HepG2 (cell line): Measurements from ENCODE around the gene MLN. TPM values are rescaled to one million over a fixed set of nuclear protein-coding genes. Genes with fewer than 3 reads are reported as not detected.
A peak's percentile ranks its signal among the peaks of the same experiment; 100 is the strongest.

Experiments
- EP300 ChIP-seq, 3 experiments: sonication (generic) in 1 of 3; formaldehyde crosslinking in 1 of 3; IDR thresholded peaks; 2 replicates each; pipeline versions ENCODE4 v1.5.1 to v1.6.1; 2011 to 2020; ENCODE audit warnings: low read depth in 2 of 3, low read length in 2 of 3, borderline replicate concordance in 1 of 3, improper control_type of control experiment in 1 of 3, mild to moderate bottlenecking in 1 of 3, missing genetic modification reagents in 1 of 3, moderate library complexity in 1 of 3
- GABPB1 ChIP-seq: IDR thresholded peaks from 2 replicates; pipeline ENCODE4 v1.6.1; 2016; ENCODE audit warnings: mild to moderate bottlenecking, missing genetic modification reagents, moderate library complexity, missing compliant biosample characterization
- MYC ChIP-seq: sonication (generic); formaldehyde crosslinking; IDR thresholded peaks from 2 replicates; pipeline ENCODE4 v1.9.0; 2021; ENCODE audit warnings: missing genetic modification reagents, borderline replicate concordance
- NFE2 ChIP-seq: sonication (generic); formaldehyde crosslinking; IDR thresholded peaks from 2 replicates; pipeline ENCODE4 v1.4.0; 2020; ENCODE audit warnings: missing genetic modification reagents
- NKX3-1 ChIP-seq: sonication (generic); formaldehyde crosslinking; IDR thresholded peaks from 2 replicates; pipeline ENCODE4 v1.5.0; 2020; ENCODE audit warnings: missing genetic modification reagents
- NR2F1 ChIP-seq, 2 experiments: fragments of 450-650 bp in 1 of 2; formaldehyde crosslinking in 1 of 2; IDR thresholded peaks; 2 replicates each; pipeline versions ENCODE4 v1.5.0 to v1.6.1; 2016 to 2020; ENCODE audit warnings: mild to moderate bottlenecking in 1 of 2, missing compliant biosample characterization in 1 of 2, missing genetic modification reagents in 1 of 2, moderate library complexity in 1 of 2
- TAF1 ChIP-seq: sonication (generic); formaldehyde crosslinking; IDR thresholded peaks from 2 replicates; pipeline ENCODE4 v1.4.0; 2020; ENCODE audit warnings: missing genetic modification reagents
- TCF12 ChIP-seq, 2 experiments: fragments of 450-650 bp in 1 of 2; sonication (generic) in 1 of 2; formaldehyde crosslinking in 1 of 2; IDR thresholded peaks; 2 replicates each; pipeline versions ENCODE4 v1.6.1 to v1.8.0; 2017 to 2022; ENCODE audit warnings: antibody characterized with exemption in 1 of 2, mild to moderate bottlenecking in 1 of 2, missing genetic modification reagents in 1 of 2, moderate library complexity in 1 of 2
- TEAD3 ChIP-seq: optimal IDR thresholded peaks from 2 replicates; pipeline ENCODE3; 2016; ENCODE audit warnings: borderline replicate concordance
- XRCC5 ChIP-seq: fragments of 200-400 bp; formaldehyde crosslinking; optimal IDR thresholded peaks from 2 replicates; pipeline ENCODE3; 2017; ENCODE audit warnings: mild to moderate bottlenecking, low read length
- ZNF30 ChIP-seq: sonication (generic); formaldehyde crosslinking; IDR thresholded peaks from 2 replicates; pipeline ENCODE4 v1.5.0; 2020; ENCODE audit warnings: mild to moderate bottlenecking, missing genetic modification reagents
- ZNF670 ChIP-seq: sonication (generic); formaldehyde crosslinking; IDR thresholded peaks from 2 replicates; pipeline ENCODE4 v1.8.0; 2022; ENCODE audit warnings: mild to moderate bottlenecking, missing genetic modification reagents, borderline replicate concordance
- ZNF792 ChIP-seq: IDR thresholded peaks from 2 replicates; pipeline ENCODE4 v1.6.1; 2016
- ZSCAN21 ChIP-seq: sonication (generic); formaldehyde crosslinking; IDR thresholded peaks from 2 replicates; pipeline ENCODE4 v1.8.0; 2022; ENCODE audit warnings: mild to moderate bottlenecking, missing genetic modification reagents, moderate library complexity, borderline replicate concordance
- polyA plus RNA-seq, 8 experiments: library from polyadenylated mRNA; depleted of rRNA in 3 of 8; stranded (reverse) in 7 of 8; unstranded in 1 of 8; fragments of >200 nt; fragmentation: Illumina TruSeq in 4 of 8; extraction: Trizol in 4 of 8; gene quantifications; 2 replicates each; pipeline versions ENCODE4 v1.2.1 to v1.2.3, GENCODE V29; 2011 to 2016; ENCODE audit warnings: low read depth in 4 of 8, missing spikeins in 1 of 8, mixed read lengths in 1 of 8; ENCODE audit not compliant: insufficient read depth in 1 of 8
- total RNA-seq, 5 experiments: library from RNA; depleted of rRNA; stranded (reverse); fragments of >200 nt; fragmentation: Illumina TruSeq; extraction: Trizol; gene quantifications; 2 replicates each; pipeline ENCODE4 v1.2.3, GENCODE V29; 2016; ENCODE audit warnings: low read depth in 1 of 5
- TF ChIP-seq, protein P1 (sequence below): sonication (generic); formaldehyde crosslinking; IDR thresholded peaks from 2 replicates; pipeline ENCODE4 v1.8.1; 2023; ENCODE audit warnings: mild to moderate bottlenecking, moderate library complexity, missing genetic modification reagents
- TF ChIP-seq, protein P2 (sequence below): sonication (generic); formaldehyde crosslinking; conservative IDR thresholded peaks from 2 replicates; pipeline ENCODE4 v1.8.0; 2022; ENCODE audit warnings: mild to moderate bottlenecking, moderate library complexity, missing genetic modification reagents
- TF ChIP-seq, protein P3 (sequence below): sonication (generic); formaldehyde crosslinking; IDR thresholded peaks from 2 replicates; pipeline ENCODE4 v1.5.1; 2020; ENCODE audit warnings: missing genetic modification reagents, mild to moderate bottlenecking, borderline replicate concordance
- TF ChIP-seq, protein P4 (sequence below): sonication (generic); formaldehyde crosslinking; IDR thresholded peaks from 2 replicates; pipeline ENCODE4 v1.5.1; 2020; ENCODE audit warnings: mild to moderate bottlenecking, moderate library complexity, missing genetic modification reagents
- TF ChIP-seq, protein P5 (sequence below): sonication (generic); formaldehyde crosslinking; IDR thresholded peaks from 2 replicates; pipeline ENCODE4 v1.4.0; 2020; ENCODE audit warnings: low read depth, mild to moderate bottlenecking, missing genetic modification reagents

Gene MLN
- total and polyA plus RNA-seq, 2 of the 13 experiments (the other 11 are each of a cell fraction or from before 2014, with no cell fraction given) = not detected

DNA sequence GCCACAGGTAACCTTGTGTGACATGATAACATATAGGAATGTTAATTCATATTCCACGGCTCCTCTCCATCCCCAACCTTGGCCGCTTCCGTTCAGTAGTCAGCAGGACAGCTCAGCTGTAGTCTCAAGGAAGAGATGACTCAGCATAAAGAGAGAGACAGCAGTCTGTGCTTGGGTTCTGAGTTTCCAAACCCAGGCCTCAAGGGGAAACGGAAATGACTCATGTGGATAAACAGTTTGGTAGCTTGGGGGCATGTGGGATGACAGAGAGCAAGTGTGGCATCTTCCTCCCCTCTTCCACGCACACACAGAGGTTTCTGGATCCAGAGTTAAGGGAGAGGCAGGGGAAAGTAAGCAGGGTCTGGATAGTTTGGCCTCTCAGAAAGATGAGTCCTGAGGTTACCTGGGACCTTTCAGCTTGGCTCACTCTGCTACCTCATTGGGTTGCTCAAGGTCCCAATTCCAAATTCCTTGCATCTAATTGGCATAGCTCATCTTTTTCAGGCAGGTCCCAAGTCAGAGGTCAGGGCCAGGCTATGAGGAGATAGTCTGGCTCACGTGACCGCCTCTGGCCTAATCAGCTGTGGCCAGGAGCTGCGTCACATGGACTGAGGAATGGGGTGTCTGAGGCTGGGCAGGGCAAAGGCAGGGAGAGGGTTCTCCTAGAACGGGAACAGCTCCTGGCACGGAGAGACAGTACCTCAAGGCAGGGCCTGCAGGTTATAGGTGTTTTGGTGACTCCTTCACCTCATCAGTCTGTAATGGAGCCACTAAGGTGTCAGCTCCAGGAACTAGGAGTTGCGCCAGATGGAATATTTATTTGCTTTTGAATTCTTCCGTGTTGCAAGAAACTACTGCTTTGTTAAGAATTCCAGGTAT lies 36.5 kb upstream of the MLN start (continued):
- TF ChIP-seq EP300 (IDR thresholded peaks at IDR 0.05; ENCODE audit: low read depth in 2 of 2, low read length in 2 of 2) = peak; percentile 61 to 89; a peak in 3 of 4 replicates
- peak; percentile 88 for TF ChIP-seq EP300 (CRISPR knock-in tag; IDR thresholded peaks at IDR 0.05; ENCODE audit: borderline replicate concordance)
- TF ChIP-seq ZNF792 (CRISPR knock-in tag) = peak; percentile 90
- no peak for TF ChIP-seq ZNF670 (CRISPR knock-in tag)
- TF ChIP-seq, protein P1, sequence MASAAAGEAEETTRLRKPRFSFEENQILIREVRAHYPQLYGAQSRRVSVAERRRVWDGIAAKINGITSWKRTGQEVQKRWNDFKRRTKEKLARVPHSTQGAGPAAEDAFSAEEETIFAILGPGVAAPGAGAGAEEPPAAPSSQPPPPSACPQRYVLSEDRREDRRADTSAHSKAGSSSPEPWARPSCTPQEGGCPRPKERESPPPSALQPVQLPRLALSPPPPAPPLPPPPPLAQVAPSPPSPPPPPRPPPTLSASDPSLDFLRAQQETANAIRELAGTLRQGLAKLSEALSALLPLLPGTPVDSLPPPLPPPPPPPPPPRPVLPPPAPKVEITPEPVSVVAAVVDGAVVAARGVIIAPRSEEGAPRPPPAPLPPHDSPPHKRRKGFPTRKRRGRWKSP (CRISPR knock-in tag) = peak; percentile 66; the same call in 1 of the 2 replicates
- TF ChIP-seq ZSCAN21 = no peak
- no peak for TF ChIP-seq ZNF30 (CRISPR knock-in tag)
- no peak for TF ChIP-seq TCF12 (IDR thresholded peaks at IDR 0.05)
- TF ChIP-seq TCF12 (CRISPR knock-in tag; IDR thresholded peaks at IDR 0.05) = no peak; the same call in 1 of the 2 replicates
- TF ChIP-seq TAF1 (CRISPR knock-in tag) = peak; percentile 40; the same call in 1 of the 2 replicates
- TF ChIP-seq, protein P2, sequence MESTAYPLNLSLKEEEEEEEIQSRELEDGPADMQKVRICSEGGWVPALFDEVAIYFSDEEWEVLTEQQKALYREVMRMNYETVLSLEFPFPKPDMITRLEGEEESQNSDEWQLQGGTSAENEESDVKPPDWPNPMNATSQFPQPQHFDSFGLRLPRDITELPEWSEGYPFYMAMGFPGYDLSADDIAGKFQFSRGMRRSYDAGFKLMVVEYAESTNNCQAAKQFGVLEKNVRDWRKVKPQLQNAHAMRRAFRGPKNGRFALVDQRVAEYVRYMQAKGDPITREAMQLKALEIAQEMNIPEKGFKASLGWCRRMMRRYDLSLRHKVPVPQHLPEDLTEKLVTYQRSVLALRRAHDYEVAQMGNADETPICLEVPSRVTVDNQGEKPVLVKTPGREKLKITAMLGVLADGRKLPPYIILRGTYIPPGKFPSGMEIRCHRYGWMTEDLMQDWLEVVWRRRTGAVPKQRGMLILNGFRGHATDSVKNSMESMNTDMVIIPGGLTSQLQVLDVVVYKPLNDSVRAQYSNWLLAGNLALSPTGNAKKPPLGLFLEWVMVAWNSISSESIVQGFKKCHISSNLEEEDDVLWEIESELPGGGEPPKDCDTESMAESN = no peak
- peak; percentile 94 for TF ChIP-seq NFE2
- TF ChIP-seq TEAD3 (CRISPR knock-in tag) = peak; percentile 75
- TF ChIP-seq MYC (CRISPR knock-in tag) = peak; percentile 14; the same call in 1 of the 2 replicates
- peak; percentile 83 to 90 for TF ChIP-seq NR2F1 (CRISPR knock-in tag; IDR thresholded peaks at IDR 0.05)
- TF ChIP-seq XRCC5 = peak; percentile 18
- TF ChIP-seq, protein P3, sequence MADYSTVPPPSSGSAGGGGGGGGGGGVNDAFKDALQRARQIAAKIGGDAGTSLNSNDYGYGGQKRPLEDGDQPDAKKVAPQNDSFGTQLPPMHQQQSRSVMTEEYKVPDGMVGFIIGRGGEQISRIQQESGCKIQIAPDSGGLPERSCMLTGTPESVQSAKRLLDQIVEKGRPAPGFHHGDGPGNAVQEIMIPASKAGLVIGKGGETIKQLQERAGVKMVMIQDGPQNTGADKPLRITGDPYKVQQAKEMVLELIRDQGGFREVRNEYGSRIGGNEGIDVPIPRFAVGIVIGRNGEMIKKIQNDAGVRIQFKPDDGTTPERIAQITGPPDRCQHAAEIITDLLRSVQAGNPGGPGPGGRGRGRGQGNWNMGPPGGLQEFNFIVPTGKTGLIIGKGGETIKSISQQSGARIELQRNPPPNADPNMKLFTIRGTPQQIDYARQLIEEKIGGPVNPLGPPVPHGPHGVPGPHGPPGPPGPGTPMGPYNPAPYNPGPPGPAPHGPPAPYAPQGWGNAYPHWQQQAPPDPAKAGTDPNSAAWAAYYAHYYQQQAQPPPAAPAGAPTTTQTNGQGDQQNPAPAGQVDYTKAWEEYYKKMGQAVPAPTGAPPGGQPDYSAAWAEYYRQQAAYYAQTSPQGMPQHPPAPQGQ (CRISPR knock-in tag) = no peak
- TF ChIP-seq, protein P4, sequence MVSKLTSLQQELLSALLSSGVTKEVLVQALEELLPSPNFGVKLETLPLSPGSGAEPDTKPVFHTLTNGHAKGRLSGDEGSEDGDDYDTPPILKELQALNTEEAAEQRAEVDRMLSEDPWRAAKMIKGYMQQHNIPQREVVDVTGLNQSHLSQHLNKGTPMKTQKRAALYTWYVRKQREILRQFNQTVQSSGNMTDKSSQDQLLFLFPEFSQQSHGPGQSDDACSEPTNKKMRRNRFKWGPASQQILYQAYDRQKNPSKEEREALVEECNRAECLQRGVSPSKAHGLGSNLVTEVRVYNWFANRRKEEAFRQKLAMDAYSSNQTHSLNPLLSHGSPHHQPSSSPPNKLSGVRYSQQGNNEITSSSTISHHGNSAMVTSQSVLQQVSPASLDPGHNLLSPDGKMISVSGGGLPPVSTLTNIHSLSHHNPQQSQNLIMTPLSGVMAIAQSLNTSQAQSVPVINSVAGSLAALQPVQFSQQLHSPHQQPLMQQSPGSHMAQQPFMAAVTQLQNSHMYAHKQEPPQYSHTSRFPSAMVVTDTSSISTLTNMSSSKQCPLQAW = peak; percentile 80
- no peak for TF ChIP-seq NKX3-1 (CRISPR knock-in tag)
- TF ChIP-seq, protein P5, sequence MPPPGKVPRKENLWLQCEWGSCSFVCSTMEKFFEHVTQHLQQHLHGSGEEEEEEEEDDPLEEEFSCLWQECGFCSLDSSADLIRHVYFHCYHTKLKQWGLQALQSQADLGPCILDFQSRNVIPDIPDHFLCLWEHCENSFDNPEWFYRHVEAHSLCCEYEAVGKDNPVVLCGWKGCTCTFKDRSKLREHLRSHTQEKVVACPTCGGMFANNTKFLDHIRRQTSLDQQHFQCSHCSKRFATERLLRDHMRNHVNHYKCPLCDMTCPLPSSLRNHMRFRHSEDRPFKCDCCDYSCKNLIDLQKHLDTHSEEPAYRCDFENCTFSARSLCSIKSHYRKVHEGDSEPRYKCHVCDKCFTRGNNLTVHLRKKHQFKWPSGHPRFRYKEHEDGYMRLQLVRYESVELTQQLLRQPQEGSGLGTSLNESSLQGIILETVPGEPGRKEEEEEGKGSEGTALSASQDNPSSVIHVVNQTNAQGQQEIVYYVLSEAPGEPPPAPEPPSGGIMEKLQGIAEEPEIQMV (CRISPR knock-in tag) = no peak
- peak; percentile 82 for TF ChIP-seq GABPB1
